B cell (primary cell): Measurements from ENCODE around the gene LDLRAD2. TPM values are rescaled to one million over a fixed set of nuclear protein-coding genes. Genes with fewer than 3 reads are reported as not detected.

Source experiments
- ATAC-seq: fragments of 200-7000 bp; cut with Tn5 transposase; one replicate; pipeline ENCODE4 v1.10.0; 2021; ENCODE audit warnings: low read depth, mild to moderate bottlenecking, moderate number of reproducible peaks, moderate library complexity
- CTCF ChIA-PET: fragments of 350-600 bp; sonication (Branson Sonifier 250); formaldehyde crosslinking; loops from one replicate; lab custom pipeline; 2021; ENCODE audit warnings: antibody characterized with exemption, inconsistent platforms; lab: Charles Lee
- POLR2A ChIA-PET: fragments of 350-600 bp; sonication (Branson Sonifier 250); formaldehyde crosslinking; loops from one replicate; lab custom pipeline; 2021; ENCODE audit warnings: antibody characterized with exemption; lab: Charles Lee
- DNase-seq: peaks from one replicate; pipeline ENCODE4 v3.0.0; 2013
- H2AFZ ChIP-seq: 2 replicates; pipeline ENCODE4 v1.6.1; 2012; ENCODE audit warnings: mild to moderate bottlenecking, low read depth, low read length; ENCODE audit not compliant: insufficient read depth, poor library complexity, severe bottlenecking
- H3K27ac ChIP-seq, 2 donors: 1 replicate in 1 of 2; 2 replicates in 1 of 2; pipeline ENCODE4 v1.5.1; 2012 to 2013; ENCODE audit warnings: low read length in 2 of 2, mild to moderate bottlenecking in 2 of 2, moderate library complexity in 1 of 2
- H3K27me3 ChIP-seq, 4 experiments: fragments of 200-600 bp in 1 of 4; sonication (generic) in 1 of 4; replicated peaks in 1 of 4; 1 replicate in 2 of 4; 2 replicates in 2 of 4; pipeline versions ENCODE4 v1.6.1 to v1.7.0; 2013 to 2016; ENCODE audit warnings: low read length in 3 of 4, mild to moderate bottlenecking in 2 of 4, mixed read lengths in 1 of 4, moderate library complexity in 1 of 4; ENCODE audit not compliant: insufficient read depth in 4 of 4, control insufficient read depth in 3 of 4; ENCODE audit errors: control extremely low read depth in 1 of 4
- H3K36me3 ChIP-seq, 2 experiments: replicated peaks in 1 of 2; 1 replicate in 1 of 2; 2 replicates in 1 of 2; pipeline versions ENCODE4 v1.6.1 to v1.7.1; 2013; ENCODE audit warnings: low read length in 1 of 2; ENCODE audit not compliant: insufficient read depth in 2 of 2, control insufficient read depth in 1 of 2; ENCODE audit errors: control extremely low read depth in 1 of 2, extremely low read depth in 1 of 2
- H3K4me1 ChIP-seq, 2 donors: fragments of 200-600 bp in 1 of 2; sonication (generic) in 1 of 2; 1 replicate in 1 of 2; 2 replicates in 1 of 2; pipeline versions ENCODE4 v1.5.1 to v1.6.1; 2013 to 2017; ENCODE audit warnings: low read length in 2 of 2; ENCODE audit not compliant: control insufficient read depth in 2 of 2, insufficient read depth in 2 of 2
- H3K4me2 ChIP-seq: replicated peaks from 2 replicates; pipeline ENCODE3; 2012; ENCODE audit warnings: mild to moderate bottlenecking, low read depth, low read length; ENCODE audit not compliant: poor library complexity, severe bottlenecking
- H3K4me3 ChIP-seq, 5 experiments: fragments of 200-600 bp in 1 of 5; sonication (generic) in 1 of 5; 1 replicate in 3 of 5; 2 replicates in 2 of 5; pipeline versions ENCODE4 v1.5.1 to v1.7.0; 2011 to 2016; ENCODE audit warnings: low read length in 4 of 5, mild to moderate bottlenecking in 4 of 5, low read depth in 2 of 5, control low read depth in 1 of 5, moderate library complexity in 1 of 5; ENCODE audit not compliant: insufficient read depth in 1 of 5; ENCODE audit errors: control extremely low read depth in 1 of 5, extremely low read depth in 1 of 5
- H3K79me2 ChIP-seq: fragments of 200-600 bp; sonication (generic); one replicate; pipeline ENCODE4 v1.6.0; 2016; ENCODE audit warnings: low read length; ENCODE audit not compliant: control insufficient read depth, insufficient read depth
- H3K9ac ChIP-seq: fragments of 200-600 bp; sonication (generic); 2 replicates; pipeline ENCODE4 v1.6.1; 2017; ENCODE audit warnings: mild to moderate bottlenecking, low read length, moderate library complexity
- H3K9me3 ChIP-seq, 3 donors: one replicate each; pipeline versions ENCODE4 v1.6.1 to v1.7.1; 2013; ENCODE audit warnings: low read length in 2 of 3; ENCODE audit not compliant: control insufficient read depth in 2 of 3, insufficient read depth in 1 of 3; ENCODE audit errors: control extremely low read depth in 1 of 3
- H4K20me1 ChIP-seq: 2 replicates; pipeline ENCODE4 v1.6.0; 2012; ENCODE audit warnings: mild to moderate bottlenecking, low read length; ENCODE audit not compliant: insufficient read depth, control insufficient read depth, poor library complexity, severe bottlenecking
- H3K27ac Mint-ChIP-seq: one replicate; pipeline ENCODE4 v1.8.0; 2021; ENCODE audit warnings: mixed read lengths
- H3K27me3 Mint-ChIP-seq: one replicate; pipeline ENCODE4 v1.8.0; 2021; ENCODE audit warnings: mixed read lengths
- H3K4me1 Mint-ChIP-seq: one replicate; pipeline ENCODE4 v1.8.0; 2021; ENCODE audit warnings: mixed read lengths
- H3K4me3 Mint-ChIP-seq: one replicate; pipeline ENCODE4 v1.8.0; 2021; ENCODE audit warnings: mixed read lengths
- H3K9me3 Mint-ChIP-seq: one replicate; pipeline ENCODE4 v1.8.0; 2022; ENCODE audit warnings: mixed read lengths; ENCODE audit not compliant: insufficient read depth
- EZH2 ChIP-seq: IDR thresholded peaks from 2 replicates; pipeline ENCODE4 v1.6.1; 2012; ENCODE audit warnings: borderline replicate concordance, low read depth, mild to moderate bottlenecking, moderate library complexity, low read length; ENCODE audit not compliant: insufficient read depth, poor library complexity, severe bottlenecking
- WGBS: methylation state at CpG from one replicate; pipeline ENCODE4 v1.1.5; 2013; ENCODE audit warnings: missing lambda C conversion rate; ENCODE audit not compliant: insufficient coverage; 5-methylcytosine and 5-hydroxymethylcytosine counted together
- intact Hi-C: fragments of 100-400 bp; cut with micrococcal nuclease; formaldehyde crosslinking; loops from one replicate; pipeline ENCODE4 v1.10.0; 2022
- polyA plus RNA-seq: library from polyadenylated mRNA; depleted of rRNA; stranded (reverse); fragments of >200 nt; gene quantifications from 2 replicates; pipeline ENCODE4 v1.2.3, GENCODE V29; 2012
- total RNA-seq, 2 donors: library from RNA; stranded (reverse); fragments of 120-200 nt in 1 of 2; gene quantifications; 1 replicate in 1 of 2; 2 replicates in 1 of 2; pipeline versions ENCODE4 v1.2.3 to v1.2.4, GENCODE V29; 2013 to 2022
- TF ChIP-seq, protein P1 (sequence below): fragments of 200-600 bp; IDR thresholded peaks from one replicate; pipeline ENCODE4 v1.8.0; 2022; ENCODE audit warnings: antibody characterized with exemption, mild to moderate bottlenecking

Gene LDLRAD2
- total and polyA plus RNA-seq, 2 donors (not counting 1 experiment from before 2014, with no cell fraction given) = 0.47 to 3.0 TPM

DNA sequence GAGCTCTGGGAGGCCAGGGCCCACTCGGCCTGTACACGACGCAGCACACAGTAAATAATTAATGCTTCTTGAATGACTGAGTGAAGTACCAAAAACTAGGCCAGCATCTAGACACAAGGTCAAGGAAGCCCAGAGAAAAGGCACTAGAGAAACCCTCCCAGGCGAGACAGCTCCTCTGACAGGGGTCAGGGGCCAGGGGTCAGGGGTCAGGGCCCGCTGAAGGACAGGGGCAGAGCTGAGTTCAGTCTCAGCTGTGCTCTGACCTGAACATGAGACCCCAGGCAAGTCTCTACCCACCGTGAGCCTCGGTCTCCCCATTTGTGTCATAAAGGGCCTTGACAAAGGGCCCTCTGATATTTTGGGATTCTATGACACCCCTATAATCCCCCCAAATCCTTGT lies 56.4 kb downstream of the LDLRAD2 start:
- H3K9ac ChIP-seq = no peak overlapping the region
- Mint-ChIP-seq H3K9me3 (no peaks in the 10 kb centered on the region), H3K27ac (no peak overlapping the region), H3K4me1 (peaks cover 22% of the 10 kb centered on the region), H3K4me3 (no peak overlapping the region), H3K27me3 (no peaks in the 10 kb centered on the region)
- no peak overlapping the region for H3K4me2 ChIP-seq
- H2AFZ ChIP-seq = no peak overlapping the region
- CTCF ChIA-PET = no interaction called here
- H3K4me1 ChIP-seq = peaks cover 16 to 27% of the 10 kb centered on the region in 2 donors
- H4K20me1 ChIP-seq = no peaks in the 10 kb centered on the region
- intact Hi-C loops = loop anchor here (5.0 kb wide), 1 partner anchor 86 kb away; the partner anchor contains the start of gene USP48
- ATAC-seq (no peak), DNase-seq (no peak)
- H3K27me3 ChIP-seq = no peaks in the 10 kb centered on the region
- no peak overlapping the region for H3K4me3 ChIP-seq
- TF ChIP-seq, protein P1, sequence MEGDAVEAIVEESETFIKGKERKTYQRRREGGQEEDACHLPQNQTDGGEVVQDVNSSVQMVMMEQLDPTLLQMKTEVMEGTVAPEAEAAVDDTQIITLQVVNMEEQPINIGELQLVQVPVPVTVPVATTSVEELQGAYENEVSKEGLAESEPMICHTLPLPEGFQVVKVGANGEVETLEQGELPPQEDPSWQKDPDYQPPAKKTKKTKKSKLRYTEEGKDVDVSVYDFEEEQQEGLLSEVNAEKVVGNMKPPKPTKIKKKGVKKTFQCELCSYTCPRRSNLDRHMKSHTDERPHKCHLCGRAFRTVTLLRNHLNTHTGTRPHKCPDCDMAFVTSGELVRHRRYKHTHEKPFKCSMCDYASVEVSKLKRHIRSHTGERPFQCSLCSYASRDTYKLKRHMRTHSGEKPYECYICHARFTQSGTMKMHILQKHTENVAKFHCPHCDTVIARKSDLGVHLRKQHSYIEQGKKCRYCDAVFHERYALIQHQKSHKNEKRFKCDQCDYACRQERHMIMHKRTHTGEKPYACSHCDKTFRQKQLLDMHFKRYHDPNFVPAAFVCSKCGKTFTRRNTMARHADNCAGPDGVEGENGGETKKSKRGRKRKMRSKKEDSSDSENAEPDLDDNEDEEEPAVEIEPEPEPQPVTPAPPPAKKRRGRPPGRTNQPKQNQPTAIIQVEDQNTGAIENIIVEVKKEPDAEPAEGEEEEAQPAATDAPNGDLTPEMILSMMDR = no peak
- no peak for TF ChIP-seq EZH2
- H3K36me3 ChIP-seq = no peaks in the 10 kb centered on the region
- H3K79me2 ChIP-seq = no peaks in the 10 kb centered on the region
- WGBS = 95% methylated on average over 7 of the region's 7 CpGs
- no peaks in the 10 kb centered on the region for H3K9me3 ChIP-seq
- POLR2A ChIA-PET = no interaction called here
- H3K27ac ChIP-seq = no peak overlapping the region

DNA sequence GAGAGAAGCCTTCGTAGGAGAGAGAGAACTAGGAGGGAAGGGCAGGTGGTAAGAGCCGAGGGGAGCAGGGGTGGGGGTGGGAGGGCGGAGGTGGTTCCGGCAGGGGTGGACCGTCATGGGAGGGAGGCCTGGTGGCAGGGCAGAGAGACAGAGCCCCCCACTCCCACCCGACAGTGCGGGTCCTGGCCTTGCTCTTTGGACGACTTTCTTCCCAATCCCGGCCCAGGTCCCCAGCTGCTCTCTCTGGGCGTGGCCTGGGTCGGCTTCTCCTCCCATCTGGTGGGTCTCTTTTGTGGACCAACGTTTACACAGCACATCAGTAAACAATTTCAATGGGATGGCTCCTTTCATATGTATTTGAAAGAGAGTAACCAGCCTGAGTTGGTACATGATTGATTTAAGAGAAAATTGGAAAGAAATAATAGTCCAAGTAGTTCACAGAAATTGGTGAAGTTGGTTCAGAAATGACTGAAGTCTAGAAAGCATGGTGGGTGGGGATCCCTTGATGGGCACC lies 56.9 kb downstream of the LDLRAD2 start:
- H3K9me3 Mint-ChIP-seq = no peaks in the 10 kb centered on the region
- no peak overlapping the region for H3K4me2 ChIP-seq
- H3K4me3 Mint-ChIP-seq = no peak overlapping the region
- no peaks in the 10 kb centered on the region for H3K27me3 ChIP-seq
- ChIA-PET CTCF (no interaction called here), POLR2A (no interaction called here)
- 100% methylated on average over 2 of the region's 12 CpGs for WGBS
- no peaks in the 10 kb centered on the region for H3K79me2 ChIP-seq
- no peak overlapping the region for H3K27ac ChIP-seq
- DNase-seq = no peak
- intact Hi-C loops = loop anchor here (5.0 kb wide), 1 partner anchor 87 kb away; the partner anchor contains the start of gene USP48
- TF ChIP-seq, protein P1 = no peak
- TF ChIP-seq EZH2 = no peak
- no peaks in the 10 kb centered on the region for H3K36me3 ChIP-seq
- H3K27me3 Mint-ChIP-seq = no peaks in the 10 kb centered on the region
- H3K4me1 Mint-ChIP-seq = peaks cover 22% of the 10 kb centered on the region
- no peak overlapping the region for H3K4me3 ChIP-seq
- no peaks in the 10 kb centered on the region for H4K20me1 ChIP-seq
- no peak overlapping the region for H2AFZ ChIP-seq
- H3K9ac ChIP-seq = no peak overlapping the region
- peaks cover 16 to 27% of the 10 kb centered on the region in 2 donors for H3K4me1 ChIP-seq
- no peak for ATAC-seq
- no peak overlapping the region for H3K27ac Mint-ChIP-seq
- H3K9me3 ChIP-seq = no peaks in the 10 kb centered on the region
